Measurements from ENCODE around the gene BBS4.
A peak's percentile ranks its signal among the peaks of the same experiment; 100 is the strongest.

Gene BBS4

DNA sequence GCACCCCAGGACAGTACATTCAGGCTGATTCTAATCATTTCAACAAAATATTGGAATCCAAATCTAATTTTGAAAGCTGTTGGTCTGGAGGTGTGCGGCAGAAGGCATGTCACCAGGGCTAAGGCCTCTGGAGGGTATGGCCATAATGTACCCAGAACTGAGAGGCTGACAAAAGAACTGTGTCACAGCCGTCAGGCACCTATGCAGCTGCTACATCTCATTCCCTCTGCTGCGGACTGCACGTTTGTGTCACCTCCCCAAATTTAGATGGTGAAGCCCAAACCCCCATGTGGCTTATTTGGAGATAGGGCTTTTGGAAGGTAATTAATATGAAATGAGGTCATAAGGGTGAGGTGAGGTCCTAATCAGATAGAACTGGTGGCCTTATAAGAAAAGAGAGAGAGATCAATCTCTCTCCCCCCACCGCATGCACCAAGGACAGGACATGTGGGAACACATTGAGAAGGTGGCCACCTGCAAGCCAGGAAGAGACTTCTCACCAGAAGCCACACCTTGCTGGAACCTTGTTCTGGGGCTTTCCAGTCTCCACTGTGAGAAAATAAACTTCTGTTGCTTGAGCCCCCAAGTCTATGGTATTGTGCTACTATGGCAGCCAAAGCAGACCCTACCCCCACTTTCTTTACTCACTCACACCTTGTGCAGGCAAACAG is 74.7 kb downstream of the BBS4 start:
- DNase-seq (ENCODE audit: low read depth, low spot score): no peak

DNA sequence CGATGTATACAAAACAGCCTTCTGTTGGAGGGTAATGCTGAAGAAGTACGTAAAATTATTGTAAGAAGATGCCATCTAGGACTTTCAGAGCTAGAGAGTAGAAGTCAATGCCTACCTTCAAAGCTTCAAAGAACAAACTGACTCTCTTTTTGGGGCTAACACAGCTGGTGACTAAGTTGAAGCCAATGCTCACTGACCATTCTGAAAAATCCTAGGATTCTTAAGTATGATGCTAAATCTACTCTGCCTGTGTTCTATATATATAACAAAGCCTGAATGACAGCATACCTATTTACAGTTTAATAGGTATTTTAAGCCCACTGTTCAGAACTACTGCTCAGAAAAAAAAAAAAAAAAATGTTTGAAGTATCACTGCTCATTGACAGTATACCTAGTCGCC is 78.6 kb downstream of the BBS4 start:
- no peak for DNase-seq (ENCODE audit: low read depth, low spot score)

DNA sequence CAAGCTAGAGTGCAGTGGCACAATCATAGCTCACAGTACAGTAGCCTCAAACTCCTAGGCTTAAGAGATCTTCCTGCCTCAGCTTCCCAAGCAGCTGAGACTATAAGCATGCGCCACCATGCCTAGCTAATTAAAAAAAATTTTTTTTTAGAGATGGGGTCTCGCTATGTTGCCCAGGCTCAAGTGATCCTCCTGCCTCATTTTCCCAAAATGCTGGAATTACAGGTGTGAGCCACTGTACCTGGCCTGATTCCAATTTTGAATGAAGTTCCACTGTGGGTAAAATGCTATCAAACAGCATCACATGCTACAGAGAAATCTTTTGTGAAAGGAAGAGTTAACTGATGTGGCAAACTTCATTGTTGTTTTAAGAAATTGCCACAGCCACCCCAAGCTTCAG is 80.0 kb downstream of the BBS4 start:
- no peak for DNase-seq (ENCODE audit: low read depth, low spot score)

DNA sequence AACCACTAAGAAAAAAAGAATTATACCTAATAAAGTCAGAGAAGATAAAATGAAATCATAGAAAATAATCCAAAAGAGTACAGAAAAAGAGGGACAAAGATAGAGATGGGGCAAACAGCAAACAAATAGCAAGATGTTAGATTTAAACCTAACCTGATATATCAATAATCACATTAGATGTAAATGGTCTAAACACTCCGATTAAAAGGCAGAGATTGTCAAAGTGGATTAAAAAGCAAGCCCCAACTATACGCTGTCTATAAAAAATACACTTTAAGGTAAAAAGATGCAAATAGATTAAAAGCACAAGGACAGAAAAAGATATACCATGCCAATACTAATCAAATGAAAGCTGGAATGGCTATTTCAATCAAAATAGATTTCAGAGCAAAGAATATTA is 80.8 kb downstream of the BBS4 start:
- DNase-seq (ENCODE audit: low read depth, low spot score): no peak

DNA sequence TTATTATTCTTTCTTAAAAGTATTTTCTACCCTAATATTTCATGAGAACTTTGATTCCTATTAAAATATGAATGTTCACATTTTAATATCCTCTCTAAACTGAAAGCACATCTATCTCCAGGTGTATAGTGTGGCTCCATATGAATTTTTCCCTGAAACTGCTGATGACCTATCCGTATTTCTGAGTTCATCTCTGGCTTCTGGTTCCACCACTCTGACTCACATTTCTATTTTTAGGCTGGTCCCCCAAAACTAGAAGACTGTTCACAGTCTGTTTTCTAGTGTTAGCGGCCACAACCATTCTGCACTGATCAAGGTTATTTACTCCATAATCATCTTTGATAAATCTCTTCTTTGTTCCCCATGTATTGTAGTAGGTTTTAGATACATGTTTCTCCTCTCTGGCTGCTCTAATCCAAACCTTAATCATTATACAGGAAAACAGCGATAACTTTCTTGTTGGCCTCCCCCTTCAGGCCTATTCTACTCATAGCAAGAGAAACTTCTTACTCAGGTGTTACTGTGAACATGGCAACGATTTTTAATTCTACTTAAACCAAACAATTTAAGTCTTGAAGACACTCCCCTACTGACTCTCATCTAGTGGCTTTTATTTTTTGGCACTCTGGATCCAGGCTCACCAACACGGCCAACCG is 84.8 kb downstream of the BBS4 start:
- no peak for DNase-seq (ENCODE audit: low read depth, low spot score)

DNA sequence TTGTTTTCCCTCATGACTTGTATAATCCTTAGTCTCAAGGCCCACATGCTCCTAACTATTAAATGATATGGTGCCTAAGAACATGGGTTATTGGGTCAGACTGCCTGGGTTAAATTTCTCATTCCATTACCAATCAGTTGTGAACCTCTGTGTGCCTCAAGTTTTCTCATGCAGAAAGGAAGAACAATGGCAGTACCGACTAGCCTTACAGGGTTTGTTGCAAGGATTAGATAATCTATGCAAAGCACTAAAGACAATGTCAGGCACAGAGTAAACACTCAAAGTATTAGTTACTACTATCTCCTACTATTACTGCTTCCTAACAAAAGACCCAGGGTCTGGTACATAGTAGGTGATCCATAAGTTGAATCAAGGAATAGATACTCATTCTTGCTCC is 85.3 kb downstream of the BBS4 start:
- no peak for DNase-seq (ENCODE audit: low read depth, low spot score)

DNA sequence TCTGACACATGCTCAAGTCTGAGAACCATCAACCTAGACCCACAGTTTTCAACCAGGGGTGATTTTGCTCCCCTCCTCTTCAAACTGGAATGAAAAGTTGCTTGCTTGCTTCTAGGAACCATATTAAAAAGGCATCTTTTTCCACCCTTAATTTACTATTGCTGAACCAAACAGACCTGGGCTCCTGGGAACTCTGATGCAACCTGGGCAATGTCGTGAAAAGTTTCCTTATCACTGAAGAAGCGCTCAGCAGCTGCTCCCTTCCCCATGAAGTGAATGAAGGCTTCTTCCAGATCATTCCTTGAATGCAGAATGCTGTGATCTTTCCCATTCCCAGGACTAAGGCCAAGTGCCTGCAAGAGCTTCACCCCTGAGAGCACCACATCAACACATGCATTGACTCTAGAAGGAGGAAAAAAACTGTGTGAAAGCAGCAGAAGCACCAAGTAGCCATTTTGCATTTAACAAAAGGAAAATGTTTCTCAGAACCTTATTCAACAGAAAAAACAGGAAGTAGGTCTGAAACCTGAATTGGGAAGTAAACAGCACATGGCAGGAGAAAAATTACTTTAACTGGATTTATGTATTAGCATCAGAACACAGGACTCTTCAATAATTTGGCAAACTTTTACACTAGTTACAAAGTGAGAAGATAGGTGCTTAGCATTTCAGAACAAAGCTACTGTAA is 88.8 kb downstream of the BBS4 start:
- DNase-seq (ENCODE audit: low read depth, low spot score): no peak

DNA sequence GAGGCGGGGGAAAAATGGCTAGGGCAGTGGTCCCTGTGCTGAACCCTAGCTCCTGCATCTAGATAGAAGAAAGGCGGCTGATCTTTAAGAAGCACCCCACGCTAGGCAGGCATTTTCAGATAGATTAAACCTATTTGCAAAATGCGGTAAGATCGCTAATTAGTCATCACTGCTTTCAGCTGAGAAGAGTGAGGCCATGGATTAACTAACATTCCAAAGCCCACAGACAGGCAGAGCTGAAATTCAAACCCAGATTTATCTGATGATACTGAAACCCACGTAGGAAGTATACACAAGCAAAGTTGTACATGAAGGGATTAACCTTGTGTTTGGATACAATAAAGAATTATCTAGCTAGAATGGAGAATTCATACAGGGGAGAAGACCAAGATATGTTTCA is 92.8 kb downstream of the BBS4 start:
- DNase-seq (ENCODE audit: low read depth, low spot score): no peak

DNA sequence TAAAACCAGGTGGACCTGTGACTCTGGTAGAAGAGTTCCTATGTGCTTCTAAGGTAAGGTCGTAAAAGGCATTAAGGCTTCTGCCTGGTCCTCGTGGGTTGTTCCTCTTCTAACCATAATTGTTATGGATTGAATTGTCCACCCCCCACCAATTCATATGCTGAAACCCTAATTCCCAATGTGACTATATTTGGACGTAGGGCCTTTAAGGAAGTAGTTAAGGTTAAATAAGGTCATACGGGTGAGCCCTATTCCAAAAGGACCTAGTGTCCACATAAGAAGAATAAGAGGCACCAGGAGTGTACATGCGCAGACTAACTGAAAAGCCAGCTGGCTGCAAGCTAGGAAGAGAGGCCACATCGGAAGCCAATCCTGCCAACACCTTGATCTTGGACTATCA is 95.6 kb downstream of the BBS4 start:
- no peak for DNase-seq (ENCODE audit: low read depth, low spot score)

DNA sequence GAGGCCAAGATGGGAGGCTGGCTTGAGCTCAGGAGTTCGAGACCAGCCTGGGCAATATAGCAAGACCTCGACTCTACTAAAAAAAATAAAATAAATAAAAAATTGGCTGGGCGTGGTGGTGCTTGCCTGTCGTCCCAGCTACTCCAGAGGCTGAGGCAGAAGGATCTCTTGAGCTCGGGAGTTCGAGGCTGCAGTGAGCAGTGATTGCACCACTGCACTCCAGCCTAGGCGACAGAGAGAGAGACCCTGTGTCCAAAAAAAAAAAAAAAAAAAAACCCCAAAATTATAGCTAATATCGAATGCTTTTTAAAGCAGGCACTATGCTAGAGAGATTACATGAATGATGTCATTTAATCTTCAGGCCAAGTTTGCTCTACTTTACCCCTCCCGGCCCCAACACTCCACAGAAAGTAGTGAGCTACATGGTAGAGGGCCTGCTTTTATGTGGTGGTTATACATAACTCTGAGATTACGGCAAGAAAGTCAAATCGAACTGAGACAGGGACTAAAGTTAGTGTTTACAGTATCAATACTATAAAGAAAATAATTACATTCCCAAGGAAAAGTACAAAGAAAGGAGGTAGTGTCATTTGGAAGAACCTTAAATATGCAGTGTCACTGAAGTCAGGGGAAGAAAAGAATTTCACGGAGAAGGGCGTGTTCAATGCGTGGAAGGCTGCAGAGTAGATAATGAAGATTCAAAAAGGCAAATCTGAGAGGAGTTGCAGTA is 96.4 kb downstream of the BBS4 start:
- no peak for DNase-seq (ENCODE audit: low read depth, low spot score)

DNA sequence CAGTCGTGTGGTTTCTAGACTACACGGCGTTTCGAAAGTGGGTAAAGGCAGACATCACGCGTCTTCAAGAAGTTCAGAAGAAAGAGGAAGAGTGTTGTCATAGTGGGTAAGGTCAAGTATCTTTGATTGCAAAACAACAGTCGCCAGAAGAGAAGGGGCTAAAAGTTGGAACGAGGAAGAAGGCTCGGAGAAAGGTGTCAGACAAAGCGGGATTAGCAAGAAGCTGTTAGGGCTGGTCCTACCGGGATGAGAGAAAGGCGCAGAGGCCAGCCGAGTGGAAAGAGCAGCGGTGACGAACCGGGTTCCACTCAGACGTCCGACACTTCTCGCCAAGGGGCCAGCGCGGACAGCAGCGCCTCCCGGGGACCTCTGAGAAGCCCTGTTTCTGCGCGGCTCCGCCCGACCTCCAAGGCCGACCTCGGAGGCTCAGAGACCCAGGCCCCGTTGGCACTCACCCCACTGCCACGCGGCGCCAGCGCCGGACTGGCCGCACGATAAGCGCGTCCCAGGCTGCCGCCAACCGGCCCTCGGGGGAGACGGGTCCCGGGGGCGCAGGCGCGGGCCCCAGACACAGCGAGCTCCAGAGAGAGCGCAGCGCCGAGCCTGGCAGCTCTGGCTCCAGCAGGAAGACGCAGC is 97.1 kb downstream of the BBS4 start:
- no peak for DNase-seq (ENCODE audit: low read depth, low spot score)

DNA sequence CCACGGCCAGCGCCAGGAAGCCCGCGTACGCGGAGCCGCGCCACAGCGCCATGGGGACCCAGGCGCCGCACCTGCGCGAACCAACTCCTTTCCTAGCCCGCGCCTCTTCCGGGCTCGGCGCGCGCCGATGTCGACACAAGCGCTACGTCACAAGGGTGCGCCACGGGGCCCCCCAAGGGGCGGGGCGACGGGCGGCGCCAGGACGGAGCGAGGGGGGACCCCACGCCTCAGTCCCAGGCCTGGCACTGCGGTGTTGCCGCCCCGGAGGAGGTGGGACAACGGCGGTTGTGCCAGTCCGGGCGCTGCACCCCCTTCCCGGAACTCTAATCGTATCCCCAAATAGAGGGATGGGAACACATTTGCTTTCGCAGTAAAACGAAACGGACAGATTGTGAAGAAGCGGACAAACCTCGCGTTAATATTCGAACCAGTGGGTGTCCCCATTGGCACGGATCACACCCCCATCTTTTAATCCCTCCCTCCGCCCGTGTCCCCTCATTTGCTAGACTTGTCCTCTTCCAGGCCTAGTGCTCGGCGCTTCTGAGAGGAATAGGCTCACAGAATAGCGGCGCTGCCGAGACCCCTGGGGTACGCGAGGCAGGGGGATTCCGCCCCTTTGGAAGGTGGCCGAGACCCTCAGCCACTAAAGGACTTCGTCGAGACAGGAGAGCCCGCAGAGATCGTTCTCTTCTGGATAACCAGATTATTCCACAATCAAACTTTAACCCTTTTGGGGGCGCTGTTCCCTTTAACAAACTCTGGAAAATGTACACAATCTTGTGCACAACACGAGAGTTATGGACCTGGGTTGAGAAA is 97.8 kb downstream of the BBS4 start, which contains the start of gene ADPGK:
ADPGK (minus strand) TSS at position 119 of the 816 bp plus-strand sequence; CDS start at position 52, 67 bp downstream.
- DNase-seq (ENCODE audit: low read depth, low spot score): peak; percentile 85

DNA sequence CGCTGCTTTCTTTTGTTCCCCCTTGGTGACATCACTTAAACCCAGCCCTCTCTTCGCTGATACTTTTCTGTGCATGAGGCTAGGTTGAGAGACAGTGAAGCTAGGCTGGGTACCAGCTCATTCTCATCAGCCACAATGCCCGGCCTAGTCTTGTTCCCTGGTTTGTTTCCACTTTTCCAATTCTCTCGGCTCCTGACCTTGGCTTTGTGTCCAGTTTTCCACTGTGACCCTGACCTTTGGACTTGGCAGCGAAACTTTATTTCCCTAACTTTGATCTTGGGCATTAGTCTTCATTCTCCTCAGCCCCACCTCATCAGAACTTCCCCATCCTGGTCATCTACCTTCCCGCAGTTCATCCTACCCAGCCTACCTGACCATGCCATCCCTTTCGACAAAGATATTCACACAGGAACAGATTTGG is 98.5 kb downstream of the BBS4 start:
- no peak for DNase-seq (ENCODE audit: low read depth, low spot score)

DNA sequence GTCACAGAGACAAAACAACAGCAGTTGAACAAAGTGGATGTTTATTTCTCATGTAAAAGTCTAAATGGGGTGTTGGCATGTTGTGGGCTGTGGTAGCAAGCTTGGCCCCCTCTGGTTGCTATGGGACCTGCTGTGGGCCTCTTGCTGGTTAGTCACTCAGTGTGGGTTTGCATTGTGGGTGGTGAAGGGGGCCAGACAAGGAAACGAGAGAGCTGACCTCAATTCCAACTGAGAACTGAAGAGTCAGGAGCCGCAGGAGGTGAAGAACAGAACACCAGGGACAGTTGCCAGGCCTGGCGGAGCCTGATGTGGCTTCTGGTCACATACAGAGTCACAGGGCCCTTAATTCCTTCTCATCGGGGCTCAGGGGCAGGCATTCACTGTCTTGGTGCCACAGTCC is 99.4 kb downstream of the BBS4 start:
- no peak for DNase-seq (ENCODE audit: low read depth, low spot score)

DNA sequence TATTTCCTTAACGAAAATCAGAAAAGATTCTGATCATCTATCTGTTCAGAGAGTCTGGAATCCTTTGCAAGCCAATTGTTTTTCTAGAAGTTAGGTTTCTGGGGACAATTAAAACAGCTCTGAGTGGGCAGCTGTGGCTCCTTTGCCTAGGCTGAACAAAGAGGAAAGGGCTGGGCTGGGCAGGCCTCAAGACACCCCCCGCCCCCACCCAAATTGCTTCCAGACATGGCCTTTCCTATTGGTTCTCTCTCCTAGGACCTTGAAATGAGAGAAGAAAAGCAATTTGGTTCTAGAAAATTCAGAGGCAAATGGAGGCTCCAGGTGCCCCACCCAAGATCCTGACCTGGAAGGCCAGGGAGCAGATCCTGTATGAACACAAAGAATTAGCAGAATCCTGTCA is 99.8 kb downstream of the BBS4 start:
- DNase-seq (ENCODE audit: low read depth, low spot score): no peak

DNA sequence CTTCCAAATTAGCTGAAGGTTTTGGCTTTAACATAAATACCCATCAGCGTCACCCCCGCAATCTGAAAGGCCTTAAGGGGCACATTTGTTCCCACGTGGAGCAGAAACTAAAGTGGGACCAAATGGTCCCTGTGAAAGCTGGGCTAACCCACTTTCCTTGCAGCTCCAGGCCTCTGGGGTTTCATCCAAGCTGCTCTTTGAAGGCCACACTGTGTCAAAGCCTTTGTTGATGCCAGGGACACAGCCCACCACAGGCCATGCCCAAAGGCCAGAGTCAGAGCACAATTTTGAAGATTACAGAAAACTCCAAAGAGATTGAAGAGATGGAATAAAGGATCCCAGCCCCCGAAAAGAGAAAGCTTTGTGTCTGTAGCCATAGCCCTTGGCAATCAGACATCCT is 100.2 kb downstream of the BBS4 start:
- no peak for DNase-seq (ENCODE audit: low read depth, low spot score)

DNA sequence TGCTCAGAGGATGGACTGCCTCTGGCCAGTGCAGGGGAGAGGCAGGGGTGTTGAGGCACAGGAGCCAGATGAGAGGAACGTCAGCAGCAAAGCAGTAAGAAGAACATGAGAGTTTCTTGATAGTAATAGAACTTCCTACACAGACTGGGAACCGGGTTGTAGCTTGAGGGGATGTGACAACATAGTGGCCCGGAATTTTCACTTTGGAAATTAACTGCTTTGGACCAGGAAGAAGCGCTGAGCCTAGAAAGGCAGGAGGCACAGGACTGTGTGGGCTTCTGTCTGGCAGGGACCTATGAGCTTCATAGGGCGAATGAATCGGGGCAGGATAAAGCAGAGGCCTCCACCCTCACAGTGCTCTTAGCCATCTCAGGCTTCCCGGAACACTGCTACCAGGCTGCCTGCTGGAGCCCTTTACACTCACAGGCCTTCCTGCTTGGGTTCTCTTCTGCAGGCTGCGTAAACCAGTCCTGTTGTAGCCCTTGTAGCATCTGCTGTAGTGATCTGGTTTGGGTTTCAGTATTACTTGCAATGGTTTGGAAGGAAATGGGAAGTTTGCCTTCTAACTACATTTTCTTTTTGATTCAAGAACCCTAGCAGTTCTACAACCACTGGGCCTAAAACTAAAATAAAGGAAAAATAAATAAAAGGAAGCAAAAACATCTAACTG is 100.8 kb downstream of the BBS4 start:
- DNase-seq (ENCODE audit: low read depth, low spot score): no peak

DNA sequence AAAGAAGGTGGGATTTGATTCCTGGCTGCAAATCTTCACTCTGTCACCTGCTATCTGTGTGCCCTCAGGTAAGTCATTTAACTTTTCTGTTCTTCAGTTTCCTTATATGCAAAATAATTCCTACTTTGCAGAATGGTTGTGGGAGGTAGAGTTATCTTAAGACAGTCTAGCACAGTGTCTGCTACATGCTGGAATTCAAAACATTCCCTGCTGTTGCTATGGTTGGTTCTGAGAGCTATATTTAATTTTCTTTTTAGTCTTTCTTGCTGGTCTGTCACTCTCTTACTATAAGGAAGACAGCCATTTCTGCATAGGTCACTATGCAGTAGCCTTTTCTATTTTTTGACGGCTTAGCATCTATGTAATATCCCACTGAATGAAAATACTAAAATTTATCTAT is 101.5 kb downstream of the BBS4 start:
- no peak for DNase-seq (ENCODE audit: low read depth, low spot score)
